ENCODE measurements around the gene PTPRCAP. TPM values are rescaled to one million over a fixed set of nuclear protein-coding genes. Genes with fewer than 3 reads are reported as not detected.

PTPRCAP gene
- total and polyA plus RNA-seq, 12 donors = 0.57 to 13.4 (median 3.9) TPM

- peaks cover 6 to 7% of the 10 kb centered on the region in 2 donors for H3K4me1 ChIP-seq (replicated peaks in 1 of 2)
- intact Hi-C loops (cut with DNase I) = no loop called here
- no peaks in the 10 kb centered on the region for H3K36me3 ChIP-seq (replicated peaks in 1 of 2)
- TF ChIP-seq CTCF (IDR thresholded peaks at IDR 0.05) (peak in 2 of 6 experiments; percentile 6 to 35), POLR2A (IDR thresholded peaks at IDR 0.05) (peak; percentile 15 to 55)
- peak; percentile 94 to 97 (median 96) for DNase-seq
- no peaks in the 10 kb centered on the region for H3K27me3 ChIP-seq
- H3K27ac ChIP-seq = peak overlapping the region; percentile 75 to 98 (median 89)
- peak overlapping the region in 3 of 4 donors; percentile 7 to 81 (median 56) for H3K4me3 ChIP-seq
- H3K9me3 ChIP-seq (replicated peaks in 1 of 3) = no peaks in the 10 kb centered on the region
- 0 to 3% (median 1%) methylated on average over 5 to 97 of the region's 97 CpGs for WGBS, 4 donors
These were observed 16.6 kb downstream of the PTPRCAP start for GRCh38 chr11:67420646-67421429.

DNA sequence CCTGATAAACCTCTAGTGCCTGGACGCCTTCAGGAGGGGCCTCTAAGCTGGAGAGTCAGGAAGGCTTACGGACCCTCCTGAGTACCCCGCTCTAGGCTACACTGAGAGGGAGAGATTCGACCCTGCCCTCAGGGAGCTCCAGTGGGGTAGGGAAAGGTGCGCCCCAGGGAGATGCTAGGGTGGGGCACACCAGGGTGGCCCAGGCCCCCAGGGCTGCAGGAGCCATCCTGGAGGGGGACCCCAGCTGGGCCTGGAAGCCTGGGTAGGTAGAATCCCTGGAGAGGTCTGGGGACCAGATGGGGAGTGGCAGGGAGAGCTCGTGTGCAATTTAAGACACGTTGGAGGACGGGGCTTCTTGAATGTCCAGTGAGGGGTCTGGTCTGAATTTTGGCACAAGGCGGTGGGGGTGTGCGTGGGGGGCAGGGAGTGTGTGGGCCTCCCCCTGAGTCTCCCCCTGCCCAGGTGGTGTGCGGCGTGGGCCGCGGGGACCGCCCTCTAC lies 17.3 kb downstream of the PTPRCAP start:
- TF ChIP-seq POLR2A (IDR thresholded peaks at IDR 0.05) (no peak), CTCF (IDR thresholded peaks at IDR 0.05) (no peak)
- WGBS, 4 donors = 20 to 60% (median 46%) methylated on average over 2 to 15 of the region's 15 CpGs
- intact Hi-C loops (cut with DNase I) = no loop called here
- DNase-seq = no peak
- no peaks in the 10 kb centered on the region for H3K27me3 ChIP-seq
- H3K4me1 ChIP-seq (replicated peaks in 1 of 2) = peaks cover 8 to 9% of the 10 kb centered on the region in 2 donors
- H3K9me3 ChIP-seq (replicated peaks in 1 of 3) = no peaks in the 10 kb centered on the region
- no peaks in the 10 kb centered on the region for H3K36me3 ChIP-seq (replicated peaks in 1 of 2)
- peak overlapping the region in 4 of 5 donors; percentile 75 to 98 (median 87) for H3K27ac ChIP-seq
- H3K4me3 ChIP-seq = peak overlapping the region in 2 of 4 donors; percentile 7 to 81

- Histone ChIP-seq H3K27me3 (peaks cover 3% of the 10 kb centered on the region), H3K36me3 (replicated peaks in 1 of 2) (no peaks in the 10 kb centered on the region), H3K4me3 (no peak overlapping the region), H3K9me3 (replicated peaks in 1 of 3) (no peaks in the 10 kb centered on the region), H3K4me1 (replicated peaks in 1 of 2) (peaks cover 10 to 12% of the 10 kb centered on the region in 2 donors), H3K27ac (no peak overlapping the region)
- no peak for DNase-seq
- 87 to 93% (median 92%) methylated on average over 6 to 21 of the region's 21 CpGs for WGBS, 4 donors
- TF ChIP-seq CTCF (IDR thresholded peaks at IDR 0.05) = no peak
- TF ChIP-seq POLR2A (IDR thresholded peaks at IDR 0.05) = no peak
- intact Hi-C loops (cut with DNase I) = no loop called here
These were observed 18.0 kb downstream of the PTPRCAP start for GRCh38 chr11:67419325-67420049.
